Skeletal muscle satellite cell (primary cell): ENCODE data around the gene PDLIM3.
"Not testable (repeated sequence)": the region's sequence is repeated elsewhere in the genome, so short reads cannot be mapped to it uniquely, and the experiment has no call there.

Source experiments
- H3K27me3 ChIP-seq: 2 replicates; pipeline ENCODE4 v1.7.0; 2013; ENCODE audit warnings: low read length; ENCODE audit not compliant: control insufficient read depth, insufficient read depth
- H3K36me3 ChIP-seq: 2 replicates; pipeline ENCODE4 v1.7.0; 2013; ENCODE audit warnings: mild to moderate bottlenecking, control low read depth, low read length; ENCODE audit not compliant: insufficient read depth
- H3K4me1 ChIP-seq: 2 replicates; pipeline ENCODE4 v1.7.0; 2013; ENCODE audit warnings: low read length; ENCODE audit not compliant: control insufficient read depth, insufficient read depth
- H3K4me2 ChIP-seq: 2 replicates; pipeline ENCODE4 v1.7.0; 2013; ENCODE audit warnings: mild to moderate bottlenecking, low read length
- H3K4me3 ChIP-seq: 2 replicates; pipeline ENCODE4 v1.7.0; 2013; ENCODE audit warnings: low read length
- H3K9ac ChIP-seq: 2 replicates; pipeline ENCODE4 v1.7.0; 2013; ENCODE audit warnings: mild to moderate bottlenecking, low read depth, low read length, moderate library complexity
- H3K9me3 ChIP-seq: replicated peaks from 2 replicates; pipeline ENCODE4 v1.7.0; 2013; ENCODE audit warnings: mild to moderate bottlenecking, control low read depth, low read length

The PDLIM3 gene

DNA sequence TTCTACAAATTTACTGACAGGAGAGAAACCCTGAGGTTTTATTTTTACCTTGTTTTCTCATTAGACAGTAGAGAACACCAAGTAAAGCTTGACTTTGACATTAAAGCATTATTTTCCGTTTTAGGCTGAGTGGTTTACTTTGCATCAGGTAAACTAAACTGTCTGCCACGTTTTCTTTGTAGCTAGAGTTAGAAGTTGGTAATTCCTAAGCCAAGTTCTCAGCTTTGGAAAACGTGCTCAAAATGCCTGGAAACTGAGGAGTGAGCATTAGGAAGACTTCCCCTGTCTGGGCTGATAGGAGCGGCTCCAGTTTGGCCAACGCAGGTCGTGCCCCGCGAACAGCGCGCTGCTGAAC, 819 bp downstream of the PDLIM3 start:
- Histone ChIP-seq H3K4me3 (peak overlapping the region; percentile 87), H3K9ac (peak overlapping the region; percentile 95), H3K4me1 (peaks cover 10% of the 10 kb centered on the region), H3K36me3 (no peaks in the 10 kb centered on the region), H3K9me3 (no peaks in the 10 kb centered on the region), H3K27me3 (peaks cover 11% of the 10 kb centered on the region), H3K4me2 (peak overlapping the region; percentile 88)

DNA sequence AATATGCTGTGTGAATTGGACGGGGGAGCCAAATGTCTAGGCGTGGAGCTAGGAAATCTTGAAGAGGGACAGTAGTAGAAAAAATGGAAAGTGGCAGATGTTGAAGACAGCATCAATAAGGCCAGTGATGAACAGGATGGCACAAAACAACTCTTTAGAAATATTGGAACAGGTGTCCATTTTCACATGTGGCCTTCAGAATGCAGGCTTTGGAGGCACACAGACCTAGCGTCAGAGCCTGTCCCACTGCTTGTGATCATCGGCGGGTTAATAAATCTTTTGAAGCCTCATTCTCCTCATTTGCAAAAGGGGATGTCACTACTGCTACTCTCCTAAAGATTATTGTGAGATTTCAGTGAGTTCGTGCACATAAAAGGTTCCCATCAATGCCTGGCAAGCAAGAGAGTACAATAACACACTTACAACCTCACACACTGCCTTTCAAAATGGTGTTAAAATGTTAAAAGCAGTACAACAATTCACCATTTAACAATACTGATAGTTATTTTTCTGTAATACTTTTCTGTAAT, 2.4 kb downstream of the PDLIM3 start:
- Histone ChIP-seq H3K27me3 (no peaks in the 10 kb centered on the region), H3K4me3 (peak overlapping the region; percentile 87), H3K9ac (peak overlapping the region; percentile 95), H3K4me2 (peak overlapping the region; percentile 88), H3K4me1 (peaks cover 10% of the 10 kb centered on the region), H3K36me3 (no peaks in the 10 kb centered on the region), H3K9me3 (no peaks in the 10 kb centered on the region)

DNA sequence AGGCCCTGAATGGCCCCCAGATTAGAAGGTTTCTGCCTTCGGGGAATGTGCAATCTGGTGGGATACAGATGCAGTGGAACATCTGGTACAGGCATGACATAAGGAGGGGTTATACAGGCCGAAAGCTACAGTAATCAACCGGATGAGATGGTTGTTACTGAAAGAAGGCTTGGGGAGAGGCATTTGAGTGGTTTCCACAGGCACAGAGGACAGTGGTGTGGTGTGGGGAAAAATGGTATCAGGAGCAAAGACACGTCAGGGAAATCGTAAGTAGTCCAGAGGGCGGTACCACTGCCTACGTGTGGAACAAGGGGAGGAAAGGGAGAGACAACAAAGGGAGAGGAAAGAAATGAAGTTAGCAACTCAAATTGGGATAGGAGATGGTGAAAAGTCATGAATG, 3.0 kb downstream of the PDLIM3 start:
- peak overlapping the region; percentile 87 for H3K4me3 ChIP-seq
- H3K4me2 ChIP-seq: peak overlapping the region; percentile 88
- no peaks in the 10 kb centered on the region for H3K36me3 ChIP-seq
- H3K9ac ChIP-seq: peak overlapping the region; percentile 95
- peaks cover 10% of the 10 kb centered on the region for H3K4me1 ChIP-seq
- no peaks in the 10 kb centered on the region for H3K9me3 ChIP-seq
- no peaks in the 10 kb centered on the region for H3K27me3 ChIP-seq

DNA sequence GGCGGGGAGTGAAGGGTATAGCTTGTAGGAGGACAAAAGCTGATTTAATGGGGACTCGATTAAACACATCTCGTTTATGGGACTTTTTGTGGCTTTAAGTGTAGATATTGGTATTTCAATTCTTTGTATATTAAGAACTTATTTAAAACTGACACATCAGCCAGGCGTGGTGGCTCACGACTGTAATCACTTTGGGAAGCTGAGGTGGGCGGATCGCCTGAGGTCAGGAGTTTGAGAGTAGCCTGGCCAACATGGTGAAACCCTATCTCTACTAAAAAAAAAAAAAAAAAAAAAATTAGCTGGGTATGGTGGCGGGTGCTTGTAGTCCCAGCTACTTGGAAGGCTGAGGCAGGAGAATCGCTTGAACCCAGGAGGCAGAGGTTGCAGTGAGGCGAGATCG, 3.7 kb downstream of the PDLIM3 start:
- Histone ChIP-seq H3K4me3 (peak overlapping the region; percentile 87), H3K9ac (peak overlapping the region; percentile 95), H3K4me2 (peak overlapping the region; percentile 36)
- not testable (repeated sequence) for H3K27me3 ChIP-seq, H3K36me3 ChIP-seq, H3K9me3 ChIP-seq, H3K4me1 ChIP-seq

DNA sequence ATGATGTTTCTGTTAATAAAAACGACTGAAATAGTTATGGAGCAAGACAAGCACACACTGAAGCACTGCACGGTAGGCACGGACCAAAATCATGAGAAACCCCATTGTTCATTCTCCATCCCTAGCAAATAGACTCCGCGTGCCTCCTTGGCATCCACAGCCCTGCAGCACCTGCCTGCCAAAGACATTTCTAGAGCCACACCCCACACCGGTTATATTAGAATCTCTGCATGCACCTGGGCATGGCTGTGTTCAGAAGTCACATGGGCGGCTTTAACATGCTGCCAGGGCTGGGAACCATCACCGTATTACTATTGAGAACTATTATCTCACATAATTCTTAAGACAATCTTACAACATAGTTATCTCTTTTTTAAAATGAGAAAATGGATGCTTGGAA, 5.9 kb downstream of the PDLIM3 start:
- peaks cover under 1% of the 10 kb centered on the region for H3K36me3 ChIP-seq
- no peaks in the 10 kb centered on the region for H3K27me3 ChIP-seq
- H3K9ac ChIP-seq: no peak overlapping the region
- H3K9me3 ChIP-seq: peaks cover 5% of the 10 kb centered on the region
- peaks cover 10% of the 10 kb centered on the region for H3K4me1 ChIP-seq
- H3K4me2 ChIP-seq: no peak overlapping the region
- H3K4me3 ChIP-seq: no peak overlapping the region

DNA sequence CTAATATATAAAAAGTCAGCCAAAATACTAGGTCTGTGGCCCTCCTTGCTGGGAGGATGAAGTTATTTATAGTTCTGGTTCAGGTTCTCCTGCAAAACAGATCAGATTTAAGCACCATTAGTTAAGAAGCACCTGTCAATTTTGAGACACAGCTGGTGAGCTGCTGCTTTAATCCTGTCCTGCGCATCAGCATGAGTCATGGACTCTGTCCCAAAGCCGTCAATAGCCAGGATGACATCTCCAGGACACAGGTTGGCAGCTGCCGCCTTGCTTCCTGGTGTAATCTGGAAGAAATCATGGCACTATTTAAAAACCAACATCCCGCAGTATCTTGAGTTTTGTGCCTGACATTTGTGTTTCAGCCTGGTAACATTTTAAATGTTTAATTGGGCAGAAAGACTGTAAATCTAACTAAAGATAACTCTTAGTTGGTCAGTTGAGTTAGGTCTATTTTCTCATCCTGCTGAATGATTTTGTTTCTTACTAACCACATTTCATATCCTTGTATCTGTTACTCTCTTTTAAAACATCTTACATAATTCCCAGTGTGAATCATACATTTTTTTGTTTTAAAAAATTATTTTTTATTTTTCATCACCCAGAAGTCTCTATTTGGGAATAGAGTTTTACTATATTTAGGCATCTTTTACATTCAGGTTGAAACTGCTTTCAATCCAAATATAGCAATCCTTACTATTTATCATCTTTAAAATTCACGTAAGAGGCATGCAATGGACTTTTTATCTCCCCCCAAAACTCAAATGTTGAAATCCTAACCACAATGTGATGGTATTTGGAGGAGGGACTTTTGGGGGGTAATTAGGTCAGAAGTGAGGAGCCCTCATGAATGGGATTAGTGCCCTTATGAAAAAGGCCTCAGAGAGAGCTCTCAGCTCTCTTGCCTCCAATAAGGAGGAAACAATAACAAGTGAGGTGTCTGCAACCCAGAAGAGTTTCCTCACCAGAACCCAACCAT, 10.1 kb downstream of the PDLIM3 start:
- H3K9ac ChIP-seq: no peak overlapping the region
- peaks cover 13% of the 10 kb centered on the region for H3K4me1 ChIP-seq
- H3K9me3 ChIP-seq: peaks cover 5% of the 10 kb centered on the region
- peaks cover 9% of the 10 kb centered on the region for H3K36me3 ChIP-seq
- H3K4me2 ChIP-seq: peak overlapping the region; percentile 5
- no peaks in the 10 kb centered on the region for H3K27me3 ChIP-seq
- no peak overlapping the region for H3K4me3 ChIP-seq

DNA sequence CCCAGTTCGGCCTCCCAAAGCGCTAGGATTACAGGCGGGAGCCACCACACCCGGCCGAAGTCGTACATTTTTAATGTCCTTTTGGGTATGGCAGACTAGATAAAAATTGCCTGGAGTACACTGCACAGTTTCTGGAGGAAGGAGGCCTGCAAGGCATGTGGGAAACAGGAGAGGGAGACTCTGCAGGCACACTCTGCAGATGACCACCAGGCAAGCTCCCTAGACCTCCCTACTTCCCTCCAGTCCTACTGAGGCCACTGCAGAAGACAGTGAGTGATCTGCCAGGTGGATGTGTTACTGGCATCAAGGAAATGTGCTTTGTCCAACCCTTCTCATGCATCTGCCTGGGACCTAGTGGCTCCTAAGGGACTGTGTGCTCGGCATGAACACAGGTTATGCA, 11.4 kb downstream of the PDLIM3 start:
- H3K9ac ChIP-seq: no peak overlapping the region
- H3K4me2 ChIP-seq: no peak overlapping the region
- peaks cover 9% of the 10 kb centered on the region for H3K36me3 ChIP-seq
- no peaks in the 10 kb centered on the region for H3K27me3 ChIP-seq
- no peak overlapping the region for H3K4me3 ChIP-seq
- peaks cover 18% of the 10 kb centered on the region for H3K4me1 ChIP-seq
- peaks cover 5% of the 10 kb centered on the region for H3K9me3 ChIP-seq

DNA sequence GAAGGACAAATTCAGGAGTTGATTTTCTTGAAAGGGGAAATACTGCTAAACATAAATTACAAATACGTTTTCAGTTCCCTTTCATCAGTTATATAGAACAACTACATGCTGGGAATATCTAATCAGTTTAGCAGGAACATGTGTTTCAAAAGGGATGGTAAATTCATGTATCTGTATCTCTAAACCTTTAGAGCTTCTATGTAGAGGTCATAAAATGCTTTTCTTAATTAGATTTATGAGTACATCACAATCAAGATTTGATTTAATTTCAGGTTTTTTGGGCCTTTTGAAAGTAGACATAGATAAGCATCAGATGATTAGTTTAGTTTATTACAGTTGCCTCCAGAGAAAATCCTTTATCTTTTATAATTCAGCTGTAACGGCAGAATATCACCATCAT, 12.9 kb downstream of the PDLIM3 start:
- Histone ChIP-seq H3K4me1 (peaks cover 18% of the 10 kb centered on the region), H3K36me3 (peaks cover 13% of the 10 kb centered on the region), H3K9me3 (peaks cover 5% of the 10 kb centered on the region), H3K4me2 (no peak overlapping the region), H3K4me3 (no peak overlapping the region), H3K27me3 (no peaks in the 10 kb centered on the region), H3K9ac (no peak overlapping the region)

DNA sequence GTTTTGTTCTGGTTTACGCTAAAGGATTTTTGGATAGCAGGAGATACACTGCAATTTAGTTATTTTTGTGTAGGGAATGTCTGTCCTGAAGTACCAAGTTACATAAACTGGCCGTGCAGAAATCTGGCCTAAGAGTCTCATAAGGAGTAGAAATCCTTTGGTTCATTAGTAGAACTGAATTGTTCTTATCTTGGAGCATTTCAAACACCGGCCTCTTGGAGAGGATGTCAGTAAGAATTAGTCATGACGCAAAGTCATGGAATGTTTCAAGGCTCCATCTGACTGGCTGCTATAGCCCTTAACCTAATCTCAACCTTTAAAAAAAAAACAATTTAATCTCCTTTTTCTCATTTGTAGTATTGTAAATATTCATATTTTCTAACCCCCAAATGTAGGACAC, 15.2 kb downstream of the PDLIM3 start:
- no peak overlapping the region for H3K4me2 ChIP-seq
- H3K27me3 ChIP-seq: no peaks in the 10 kb centered on the region
- H3K9me3 ChIP-seq: no peaks in the 10 kb centered on the region
- H3K4me1 ChIP-seq: peaks cover 18% of the 10 kb centered on the region
- no peak overlapping the region for H3K9ac ChIP-seq
- H3K4me3 ChIP-seq: no peak overlapping the region
- H3K36me3 ChIP-seq: peaks cover 13% of the 10 kb centered on the region

DNA sequence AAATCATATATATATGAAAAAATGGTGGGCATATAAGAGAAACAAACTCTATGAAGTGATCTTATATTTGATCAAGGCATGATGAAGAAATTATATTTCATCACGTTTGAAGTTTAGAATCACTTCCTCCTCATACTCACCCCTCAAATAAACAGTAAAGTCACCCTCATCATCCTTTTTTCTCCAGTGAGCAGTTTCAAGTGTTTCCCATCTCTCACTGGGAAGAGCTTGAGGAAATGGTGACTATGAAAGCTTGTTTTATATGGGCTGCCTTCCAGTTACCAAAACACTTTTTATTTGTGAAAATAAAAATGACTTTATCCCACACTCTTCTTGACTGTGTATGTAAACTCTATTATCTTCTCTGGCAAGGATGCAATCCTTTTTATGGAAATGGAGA, 16.8 kb downstream of the PDLIM3 start:
- Histone ChIP-seq H3K27me3 (no peaks in the 10 kb centered on the region), H3K4me1 (peaks cover 14% of the 10 kb centered on the region), H3K9ac (no peak overlapping the region), H3K9me3 (no peaks in the 10 kb centered on the region), H3K4me3 (no peak overlapping the region), H3K4me2 (no peak overlapping the region), H3K36me3 (peaks cover 14% of the 10 kb centered on the region)

DNA sequence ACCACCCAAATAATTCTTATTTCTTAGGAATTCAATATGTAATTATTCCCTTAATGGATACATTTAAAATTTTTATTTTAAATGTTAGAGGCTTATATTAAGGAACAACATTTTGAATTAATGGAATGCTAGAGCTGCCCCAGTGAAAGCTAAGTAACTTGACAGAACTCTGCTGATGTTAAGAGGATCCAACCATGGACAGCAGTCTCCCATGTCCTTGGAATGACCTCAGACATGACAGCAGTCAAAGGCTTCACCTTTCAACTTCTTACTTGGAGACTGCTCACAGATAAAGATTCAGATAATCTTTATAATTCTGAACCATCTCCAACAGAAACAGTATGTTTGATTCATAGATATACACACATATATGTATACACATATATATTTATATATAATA, 17.2 kb downstream of the PDLIM3 start:
- Histone ChIP-seq H3K4me2 (no peak overlapping the region), H3K27me3 (no peaks in the 10 kb centered on the region), H3K4me1 (peaks cover 18% of the 10 kb centered on the region), H3K9me3 (no peaks in the 10 kb centered on the region), H3K36me3 (peaks cover 14% of the 10 kb centered on the region), H3K9ac (no peak overlapping the region), H3K4me3 (no peak overlapping the region)

DNA sequence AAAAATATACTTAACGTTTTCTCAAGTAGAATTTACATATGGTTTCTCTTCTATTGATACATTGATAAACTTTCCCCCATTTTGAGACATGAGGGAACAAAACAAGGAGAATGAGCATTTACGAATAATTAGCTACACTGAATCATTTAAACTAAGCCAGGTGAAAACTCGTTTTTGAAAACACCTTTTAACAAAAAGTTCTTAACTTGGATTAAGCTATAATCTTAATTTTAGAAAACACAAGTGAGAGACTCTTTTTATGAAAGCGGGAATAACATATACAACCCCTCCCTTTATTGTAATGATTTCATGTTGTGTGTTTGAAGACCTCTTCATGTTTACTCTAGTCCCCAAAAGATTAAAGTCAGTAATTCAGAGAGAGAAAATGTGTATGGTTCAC, 20.1 kb downstream of the PDLIM3 start:
- Histone ChIP-seq H3K4me2 (no peak overlapping the region), H3K36me3 (peaks cover 14% of the 10 kb centered on the region), H3K9me3 (no peaks in the 10 kb centered on the region), H3K4me1 (peaks cover 29% of the 10 kb centered on the region), H3K27me3 (no peaks in the 10 kb centered on the region), H3K9ac (no peak overlapping the region), H3K4me3 (no peak overlapping the region)
